ENCODE data around the gene SCUBE1. TPM values are rescaled to one million over a fixed set of nuclear protein-coding genes. Genes with fewer than 3 reads are reported as not detected.

The SCUBE1 gene
- total and polyA plus RNA-seq, 2 donors (not counting 3 experiments of a cell fraction or from before 2014, with no cell fraction given) = 0.07 TPM; not detected in 1

- H3K36me3 ChIP-seq (ENCODE audit: control insufficient read depth in 2 of 2, extremely low read depth in 1 of 2, insufficient read depth in 2 of 2, low read length in 2 of 2) = no peaks in the 10 kb centered on the region
- no peaks in the 10 kb centered on the region for H3K9me3 ChIP-seq (replicated peaks; ENCODE audit: control insufficient read depth, insufficient read depth, low read length)
- dilution Hi-C loops (cut with MboI; ENCODE audit: extremely low pct_ligation_motif_present, low sequenced_read_pairs) = no loop called here
- no peaks in the 10 kb centered on the region for H3K4me1 ChIP-seq (ENCODE audit: control insufficient read depth, extremely low read depth, insufficient read depth, low read length)
- intact Hi-C loops (cut with micrococcal nuclease) = no loop called here
- H3K79me2 ChIP-seq (ENCODE audit: control insufficient read depth, insufficient read depth, low read length) = no peaks in the 10 kb centered on the region
- H3K4me3 ChIP-seq (replicated peaks in 1 of 3; ENCODE audit: insufficient read depth in 1 of 3, low read depth in 1 of 3, low read length in 3 of 3) = no peak overlapping the region
- H3K27ac ChIP-seq (ENCODE audit: insufficient read depth, low read depth, low read length) = no peak overlapping the region
- no peak for DNase-seq (ENCODE audit: low read depth, low spot score)
- TF ChIP-seq FOS (IDR thresholded peaks at IDR 0.05; ENCODE audit: borderline replicate concordance, insufficient read depth, low read length) (no peak), MYC (IDR thresholded peaks at IDR 0.05; ENCODE audit: low read depth, low read length) (no peak), POLR2AphosphoS5 (IDR thresholded peaks at IDR 0.05; ENCODE audit: insufficient read depth, low read depth, low read length) (no peak), EZH2 (IDR thresholded peaks at IDR 0.05; ENCODE audit: borderline replicate concordance, low read depth, low read length, severe bottlenecking) (no peak), MAX (IDR thresholded peaks at IDR 0.05; ENCODE audit: insufficient read depth, insufficient read length) (no peak), GATA2 (IDR thresholded peaks at IDR 0.05; ENCODE audit: insufficient read depth, insufficient read length, low read depth, low read length) (no peak), POLR2A (IDR thresholded peaks at IDR 0.05; ENCODE audit: low read depth, low read length) (no peak), JUN (IDR thresholded peaks at IDR 0.05; ENCODE audit: borderline replicate concordance, insufficient read depth, insufficient read length, low read depth) (no peak), CTCF (IDR thresholded peaks at IDR 0.05; ENCODE audit: extremely low read depth in 1 of 2, insufficient read depth in 1 of 2, low read depth in 1 of 2, low read length in 2 of 2) (no peak)
- no peak for FAIRE-seq
- H3K9me1 ChIP-seq (replicated peaks; ENCODE audit: control insufficient read depth, extremely low read depth, insufficient read depth, low read length) = no peaks in the 10 kb centered on the region
- BruUV-seq (replicated peaks) = no TSS peak
- no peak overlapping the region for H3K4me2 ChIP-seq (ENCODE audit: insufficient read depth, low read length)
- H2AFZ ChIP-seq (ENCODE audit: low read depth, low read length) = no peak overlapping the region
- ChIA-PET POLR2A (no interaction called here), CTCF (interaction anchor here (1.8 kb wide), 1 partner anchor 13 kb away, joined by 7 read pairs; the partner anchor contains the start of gene TTLL12)
- no peak overlapping the region for H3K9ac ChIP-seq (replicated peaks; ENCODE audit: extremely low read depth, insufficient read depth, low read length)
- peaks cover 4 to 8% of the 10 kb centered on the region in 2 experiments for H3K27me3 ChIP-seq (ENCODE audit: control insufficient read depth in 2 of 2, insufficient read depth in 2 of 2, low read length in 2 of 2)
- no peaks in the 10 kb centered on the region for H4K20me1 ChIP-seq (replicated peaks; ENCODE audit: control insufficient read depth, extremely low read depth, insufficient read depth, low read length)
These were observed 143.1 kb downstream of the SCUBE1 start for GRCh38 chr22:43200031-43200430.

All from endothelial cell of umbilical vein (primary cell).